ENCODE measurements around the gene MCCC1.

Gene MCCC1

DNA sequence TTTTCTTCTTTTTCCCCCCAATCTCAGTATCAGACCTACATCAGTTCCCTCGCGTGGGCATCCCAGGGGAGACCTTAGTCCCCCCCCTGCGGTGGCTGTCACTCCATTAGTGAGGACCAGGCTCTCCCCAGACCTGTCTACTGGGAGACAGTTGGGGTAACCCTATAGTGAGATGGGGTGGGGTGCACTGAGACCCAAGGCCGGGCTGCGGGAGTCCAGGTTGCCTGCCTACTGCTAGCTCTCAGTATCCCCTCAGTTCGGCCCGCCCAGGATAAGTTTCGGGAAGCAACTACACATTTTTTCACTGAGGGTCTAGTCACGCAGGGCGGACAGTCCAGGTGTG is 118.3 kb downstream of the MCCC1 start:
- DNase-seq (ENCODE audit: low read depth), result no peak

- DNase-seq (ENCODE audit: low read depth), result peak; percentile 91
Observed at GRCh38 chr3:182980204-182981037, 118.9 kb downstream of the MCCC1 start, which contains the start of gene DCUN1D1. Gene DCUN1D1 (minus strand): TSS chr3:182980538. CDS start chr3:182980489, 49 bp downstream.

DNA sequence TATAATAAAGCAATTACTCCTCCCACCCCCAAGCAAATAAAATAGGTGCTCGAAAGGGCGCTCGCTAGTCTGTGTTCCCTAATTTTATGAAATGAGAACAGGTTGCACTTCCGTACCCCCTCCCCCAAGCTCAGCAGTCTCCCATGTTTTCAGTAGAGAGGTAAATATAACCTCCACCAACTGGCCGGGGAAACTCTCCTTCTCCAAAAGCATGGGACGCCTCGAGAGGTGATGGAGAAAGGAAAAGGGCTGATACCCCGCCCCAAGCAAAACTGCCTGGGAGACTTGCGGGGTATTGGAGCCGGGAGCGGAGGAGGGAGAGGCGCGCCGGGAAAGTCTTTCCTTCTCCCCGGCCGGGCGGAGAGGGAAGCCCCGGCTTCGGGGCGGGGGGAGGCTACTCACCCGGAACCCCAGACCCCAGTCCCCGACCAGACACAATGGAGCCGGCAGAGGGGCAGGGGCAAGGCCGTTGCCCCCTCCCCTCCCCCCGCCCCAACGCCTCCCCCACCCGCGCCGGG is 119.6 kb downstream of the MCCC1 start:
- peak; percentile 42 for DNase-seq (ENCODE audit: low read depth)

DNA sequence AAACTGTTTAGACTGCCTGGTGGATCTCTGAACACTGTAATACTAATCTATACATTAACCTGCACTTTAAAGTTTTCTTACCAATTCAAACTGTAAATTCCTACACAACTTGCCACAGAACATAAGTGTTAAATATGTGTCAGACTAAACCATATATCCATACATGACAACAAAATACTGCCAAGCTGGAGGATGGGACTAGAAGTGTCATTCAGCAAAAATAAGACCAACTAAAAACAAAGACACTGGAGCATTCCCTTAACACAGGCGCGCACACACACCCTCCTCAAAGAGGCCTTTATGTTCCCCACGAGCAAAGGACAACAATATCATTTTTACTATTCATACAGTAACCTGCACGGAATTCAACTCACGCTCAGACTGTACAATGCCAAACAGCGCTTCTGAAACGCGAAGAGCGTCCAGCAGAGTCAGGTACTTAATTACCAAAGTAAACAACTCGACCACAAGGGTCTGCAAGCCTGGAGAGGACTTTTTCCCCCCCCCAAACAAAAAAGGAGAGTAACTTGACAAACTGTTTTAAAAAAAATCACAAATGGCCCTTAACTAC is 120.1 kb downstream of the MCCC1 start:
- peak; percentile 12 for DNase-seq (ENCODE audit: low read depth)

- DNase-seq (ENCODE audit: low read depth), result no peak
Observed at GRCh38 chr3:182978387-182978786, 120.9 kb downstream of the MCCC1 start.

DNA sequence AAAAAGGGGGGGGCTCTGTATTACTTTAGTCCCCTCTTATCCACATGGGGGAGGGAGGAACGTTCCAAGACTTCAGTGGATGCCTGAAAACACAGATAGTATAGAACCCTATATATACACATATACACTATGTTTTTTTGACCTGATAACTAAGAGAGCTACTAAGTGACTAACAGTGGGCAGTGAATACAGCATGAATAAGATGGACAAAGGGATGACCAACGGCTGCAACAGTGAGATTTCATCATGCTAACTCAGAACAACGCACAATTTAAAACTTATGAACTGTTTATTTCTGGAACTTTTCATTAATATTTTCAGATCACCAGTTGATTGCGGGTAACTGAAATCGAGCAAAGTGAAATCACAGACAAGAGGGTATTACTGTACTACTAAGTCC is 126.2 kb downstream of the MCCC1 start:
- DNase-seq (ENCODE audit: low read depth), result no peak

- DNase-seq (ENCODE audit: low read depth), result no peak
Observed at GRCh38 chr3:182972387-182972786, 126.9 kb downstream of the MCCC1 start.

- DNase-seq (ENCODE audit: low read depth), result peak; percentile 41
Observed at GRCh38 chr3:182971637-182972036, 127.7 kb downstream of the MCCC1 start.

DNA sequence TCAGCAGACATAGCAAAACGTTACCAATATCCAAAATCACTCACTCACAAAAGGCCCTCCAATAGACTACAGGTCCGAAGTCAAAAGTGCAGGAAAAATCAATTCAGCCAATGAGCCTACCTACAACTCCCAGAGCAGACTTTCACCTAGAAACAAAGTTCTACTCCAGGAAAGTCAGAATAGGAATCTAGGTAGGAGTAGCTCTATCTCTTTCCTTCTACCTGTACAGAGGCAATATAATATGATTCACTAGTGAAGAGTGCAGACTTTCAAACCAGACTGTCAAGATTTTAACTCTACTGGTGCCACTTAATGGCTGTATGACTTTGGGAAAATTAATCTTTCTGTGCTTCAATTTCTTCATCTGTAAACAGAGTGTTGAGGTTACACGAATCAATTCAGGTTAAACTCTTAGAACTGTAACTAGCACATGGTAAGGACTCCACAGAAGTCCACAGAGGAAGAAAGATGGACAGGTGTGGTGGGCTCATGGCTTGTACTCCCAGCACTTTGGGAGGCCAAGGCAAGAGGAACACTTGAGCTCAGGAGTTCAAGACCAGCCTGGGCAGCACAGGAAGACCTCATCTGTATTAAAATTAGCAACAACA is 128.4 kb downstream of the MCCC1 start:
- DNase-seq (ENCODE audit: low read depth), result no peak

DNA sequence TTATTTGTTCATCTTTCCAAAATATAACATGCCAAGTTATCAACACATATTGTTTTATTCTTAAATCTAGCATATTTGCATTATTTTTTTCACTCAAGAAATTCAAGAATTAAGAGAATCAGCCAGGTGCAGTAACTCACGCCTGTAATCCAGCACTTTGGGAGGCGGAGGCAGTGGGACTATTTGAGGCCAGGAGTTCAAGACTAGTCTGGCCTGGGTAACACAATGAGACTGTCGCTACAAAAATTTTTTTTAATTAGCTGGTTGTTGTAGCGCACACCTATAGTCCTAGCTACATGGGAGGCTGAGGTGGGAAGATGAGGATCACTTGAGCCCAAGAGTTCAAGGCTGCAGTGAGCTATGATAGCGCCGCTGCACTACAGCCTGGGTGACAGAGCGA is 129.4 kb downstream of the MCCC1 start:
- no peak for DNase-seq (ENCODE audit: low read depth)

GRCh38 chr3:182969277-182969676 is 130.0 kb downstream of the MCCC1 start:
- DNase-seq (ENCODE audit: low read depth), result peak; percentile 76

- peak; percentile 15 for DNase-seq (ENCODE audit: low read depth)
Observed at GRCh38 chr3:182967218-182968204, 131.8 kb downstream of the MCCC1 start.

DNA sequence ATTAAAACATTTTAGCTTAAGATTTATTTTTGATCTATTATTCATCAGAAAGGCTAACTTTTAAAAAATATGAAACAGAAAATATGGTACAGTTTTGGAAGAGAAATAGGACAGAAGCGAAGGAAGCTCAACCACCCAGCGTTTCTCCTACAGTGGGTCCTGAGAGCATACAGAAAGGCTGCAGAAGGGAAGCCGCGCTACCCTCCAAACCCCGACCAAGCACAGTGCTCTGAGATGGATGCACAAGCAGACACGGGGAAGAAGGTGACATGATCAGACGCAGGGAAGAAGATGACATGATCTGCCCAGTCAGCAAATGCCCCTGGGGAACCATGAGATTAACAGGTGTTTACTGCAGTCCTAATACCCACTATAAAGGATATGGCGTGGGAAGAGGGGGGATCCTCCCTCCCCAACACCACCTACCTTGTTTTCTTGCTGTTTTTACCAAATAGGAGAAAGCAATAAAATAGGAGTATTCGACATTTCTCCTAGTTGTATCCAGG is 133.4 kb downstream of the MCCC1 start:
- DNase-seq (ENCODE audit: low read depth), result no peak
